SK-N-SH (cell line): ENCODE results near the gene HOXB8.

ENCODE experiments used
- CTCF ChIP-seq: fragments of 200-600 bp; sonication (generic); IDR thresholded peaks from 2 replicates; pipeline ENCODE4 v1.6.1; 2017; ENCODE audit warnings: antibody characterized with exemption, mild to moderate bottlenecking, moderate library complexity
- EP300 ChIP-seq, 2 experiments: IDR thresholded peaks; 2 replicates each; pipeline versions ENCODE4 v1.4.0 to v1.6.1; 2012; ENCODE audit warnings: borderline replicate concordance in 1 of 2, low read depth in 1 of 2, low read length in 1 of 2
- EZH2phosphoT487 ChIP-seq: fragments of 200-600 bp; sonication (generic); IDR thresholded peaks from 2 replicates; pipeline ENCODE4 v1.6.1; 2017; ENCODE audit warnings: low read depth, mixed run types, mild to moderate bottlenecking, antibody characterized with exemption, moderate library complexity, borderline replicate concordance
- GABPA ChIP-seq: IDR thresholded peaks from 2 replicates; pipeline ENCODE4 v1.4.0; 2012; ENCODE audit warnings: low read depth, mild to moderate bottlenecking
- JUND ChIP-seq: IDR thresholded peaks from 2 replicates; pipeline ENCODE4 v1.4.0; 2012
- MXI1 ChIP-seq: IDR thresholded peaks from 2 replicates; pipeline ENCODE4 v1.6.1; 2012; ENCODE audit warnings: mild to moderate bottlenecking, low read depth, low read length, improper control_type of control experiment
- NFIC ChIP-seq: IDR thresholded peaks from 2 replicates; pipeline ENCODE4 v1.4.0; 2012; ENCODE audit warnings: borderline replicate concordance
- POLR2AphosphoS5 ChIP-seq: IDR thresholded peaks from 2 replicates; pipeline ENCODE4 v1.6.1; 2012; ENCODE audit warnings: low read depth, low read length
- RAD21 ChIP-seq: IDR thresholded peaks from 2 replicates; pipeline ENCODE4 v1.6.1; 2012; ENCODE audit warnings: mild to moderate bottlenecking, low read length
- RCOR1 ChIP-seq: fragments of 150-350 bp; IDR thresholded peaks from 2 replicates; pipeline ENCODE4 v1.6.1; 2017; ENCODE audit warnings: antibody characterized with exemption, low read length
- REST ChIP-seq: IDR thresholded peaks from 2 replicates; pipeline ENCODE4 v1.6.1; 2012; ENCODE audit warnings: mild to moderate bottlenecking, low read depth, low read length, moderate library complexity
- TCF12 ChIP-seq: IDR thresholded peaks from 2 replicates; pipeline ENCODE4 v1.4.0; 2012
- USF2 ChIP-seq: fragments of 150-350 bp; IDR thresholded peaks from 2 replicates; pipeline ENCODE4 v1.6.1; 2017; ENCODE audit warnings: antibody characterized with exemption, low read length, low read depth, borderline replicate concordance
- TF ChIP-seq, protein P1 (sequence below): IDR thresholded peaks from 2 replicates; pipeline ENCODE4 v1.4.0; 2012; ENCODE audit warnings: low read depth

GRCh38 chr17:48604770-48605329 is 10.2 kb downstream of the HOXB8 start, which contains the start of gene HOXB6:
- no peak for TF ChIP-seq CTCF
- no peak for TF ChIP-seq REST
- no peak for TF ChIP-seq EP300 (IDR thresholded peaks at IDR 0.05; ENCODE audit: borderline replicate concordance in 1 of 2, low read depth in 1 of 2, low read length in 1 of 2)
- no peak for TF ChIP-seq USF2
- TF ChIP-seq POLR2AphosphoS5: no peak
- TF ChIP-seq, protein P1, sequence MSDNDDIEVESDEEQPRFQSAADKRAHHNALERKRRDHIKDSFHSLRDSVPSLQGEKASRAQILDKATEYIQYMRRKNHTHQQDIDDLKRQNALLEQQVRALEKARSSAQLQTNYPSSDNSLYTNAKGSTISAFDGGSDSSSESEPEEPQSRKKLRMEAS: no peak
- no peak for TF ChIP-seq JUND
- TF ChIP-seq RCOR1: no peak
- TF ChIP-seq NFIC: no peak
- TF ChIP-seq MXI1: no peak
- TF ChIP-seq EZH2phosphoT487: no peak
- TF ChIP-seq GABPA: no peak
- no peak for TF ChIP-seq RAD21
- TF ChIP-seq TCF12: no peak
